Measurements from ENCODE around the gene PPA1.
"Not testable (repeated sequence)": the region's sequence is repeated elsewhere in the genome, so short reads cannot be mapped to it uniquely, and the experiment has no call there.

The PPA1 gene

GRCh38 chr10:70183304-70183703, 49.9 kb downstream of the PPA1 start:
- no peaks in the 10 kb centered on the region for H4K20me1 ChIP-seq (ENCODE audit: insufficient read depth)
- H3K27me3 ChIP-seq (ENCODE audit: insufficient read depth, low read depth): no peaks in the 10 kb centered on the region
- no peak overlapping the region for H3K4me2 ChIP-seq
- H3K4me3 ChIP-seq (IDR thresholded peaks at IDR 0.05; ENCODE audit: insufficient read depth, low read depth, low read length): no peak overlapping the region
- no peak for TF ChIP-seq CTCF (conservative IDR thresholded peaks at IDR 0.05; ENCODE audit: low read depth, low read length)
- H3K4me1 ChIP-seq (ENCODE audit: low read depth, poor library complexity, severe bottlenecking): no peaks in the 10 kb centered on the region
- H3K36me3 ChIP-seq (ENCODE audit: insufficient read depth): no peaks in the 10 kb centered on the region
- H3K9ac ChIP-seq: no peak overlapping the region
- no peak overlapping the region for H2AFZ ChIP-seq (ENCODE audit: low read depth)
- no peaks in the 10 kb centered on the region for H3K79me2 ChIP-seq (ENCODE audit: insufficient read depth, low read depth)
- no peak overlapping the region for H3K27ac ChIP-seq

- H3K4me1 ChIP-seq (ENCODE audit: low read depth, poor library complexity, severe bottlenecking); H3K79me2 ChIP-seq (ENCODE audit: insufficient read depth, low read depth); H4K20me1 ChIP-seq (ENCODE audit: insufficient read depth); H3K4me3 ChIP-seq (IDR thresholded peaks at IDR 0.05; ENCODE audit: insufficient read depth, low read depth, low read length); H2AFZ ChIP-seq (ENCODE audit: low read depth); H3K27me3 ChIP-seq (ENCODE audit: insufficient read depth, low read depth); H3K9ac ChIP-seq; H3K4me2 ChIP-seq; H3K36me3 ChIP-seq (ENCODE audit: insufficient read depth); H3K27ac ChIP-seq: not testable (repeated sequence)
Measured at GRCh38 chr10:70179209-70179608, 54.0 kb downstream of the PPA1 start.

GRCh38 chr10:70178139-70178725, 55.0 kb downstream of the PPA1 start:
- Histone ChIP-seq H2AFZ (ENCODE audit: low read depth) (no peak overlapping the region), H3K4me3 (IDR thresholded peaks at IDR 0.05; ENCODE audit: insufficient read depth, low read depth, low read length) (no peak overlapping the region), H4K20me1 (ENCODE audit: insufficient read depth) (no peaks in the 10 kb centered on the region), H3K4me1 (ENCODE audit: low read depth, poor library complexity, severe bottlenecking) (no peaks in the 10 kb centered on the region), H3K9ac (no peak overlapping the region), H3K27me3 (ENCODE audit: insufficient read depth, low read depth) (no peaks in the 10 kb centered on the region), H3K27ac (no peak overlapping the region), H3K36me3 (ENCODE audit: insufficient read depth) (no peaks in the 10 kb centered on the region), H3K79me2 (ENCODE audit: insufficient read depth, low read depth) (no peaks in the 10 kb centered on the region), H3K4me2 (no peak overlapping the region)
- TF ChIP-seq CTCF (conservative IDR thresholded peaks at IDR 0.05; ENCODE audit: low read depth, low read length): no peak

GRCh38 chr10:70176441-70176840, 56.8 kb downstream of the PPA1 start:
- no peak overlapping the region for H2AFZ ChIP-seq (ENCODE audit: low read depth)
- H3K4me1 ChIP-seq (ENCODE audit: low read depth, poor library complexity, severe bottlenecking): no peaks in the 10 kb centered on the region
- H3K9ac ChIP-seq: no peak overlapping the region
- no peak overlapping the region for H3K27ac ChIP-seq
- H3K79me2 ChIP-seq (ENCODE audit: insufficient read depth, low read depth): no peaks in the 10 kb centered on the region
- no peaks in the 10 kb centered on the region for H3K36me3 ChIP-seq (ENCODE audit: insufficient read depth)
- TF ChIP-seq CTCF (conservative IDR thresholded peaks at IDR 0.05; ENCODE audit: low read depth, low read length): no peak
- no peaks in the 10 kb centered on the region for H3K27me3 ChIP-seq (ENCODE audit: insufficient read depth, low read depth)
- no peak overlapping the region for H3K4me2 ChIP-seq
- no peaks in the 10 kb centered on the region for H4K20me1 ChIP-seq (ENCODE audit: insufficient read depth)
- no peak overlapping the region for H3K4me3 ChIP-seq (IDR thresholded peaks at IDR 0.05; ENCODE audit: insufficient read depth, low read depth, low read length)

- Histone ChIP-seq H3K79me2 (ENCODE audit: insufficient read depth, low read depth) (no peaks in the 10 kb centered on the region), H3K4me2 (no peak overlapping the region)
Measured at GRCh38 chr10:70175516-70175915, 57.7 kb downstream of the PPA1 start.

More at GRCh38 chr10:70175516-70175915, 57.7 kb downstream of the PPA1 start:
- Histone ChIP-seq H4K20me1 (ENCODE audit: insufficient read depth) (no peaks in the 10 kb centered on the region), H3K4me3 (IDR thresholded peaks at IDR 0.05; ENCODE audit: insufficient read depth, low read depth, low read length) (no peak overlapping the region), H3K9ac (no peak overlapping the region), H3K36me3 (ENCODE audit: insufficient read depth) (no peaks in the 10 kb centered on the region), H3K4me1 (ENCODE audit: low read depth, poor library complexity, severe bottlenecking) (no peaks in the 10 kb centered on the region), H3K27me3 (ENCODE audit: insufficient read depth, low read depth) (no peaks in the 10 kb centered on the region), H2AFZ (ENCODE audit: low read depth) (no peak overlapping the region), H3K27ac (no peak overlapping the region)
- TF ChIP-seq CTCF (conservative IDR thresholded peaks at IDR 0.05; ENCODE audit: low read depth, low read length): no peak

Measured in KMS-11 (cell line).